K562 (cell line): ENCODE measurements around the gene PSMB11. TPM values are rescaled to one million over a fixed set of nuclear protein-coding genes. Genes with fewer than 3 reads are reported as not detected.
A peak's percentile ranks its signal among the peaks of the same experiment; 100 is the strongest.

Experiments
- ARID1B ChIP-seq: fragments of 450-650 bp; IDR thresholded peaks from 2 replicates; pipeline ENCODE4 v1.6.1; 2016; ENCODE audit warnings: antibody characterized with exemption, mild to moderate bottlenecking, inconsistent platforms
- ATF1 ChIP-seq, 2 experiments: fragments of 450-650 bp in 1 of 2; IDR thresholded peaks; 2 replicates each; pipeline ENCODE4 v1.6.1; 2016; ENCODE audit warnings: missing compliant biosample characterization in 1 of 2, missing genetic modification characterization in 1 of 2
- CBFB ChIP-seq: sonication (generic); formaldehyde crosslinking; IDR thresholded peaks from 2 replicates; pipeline ENCODE4 v1.4.0; 2020; ENCODE audit warnings: mild to moderate bottlenecking, missing genetic modification reagents
- CBX3 ChIP-seq, 2 experiments: IDR thresholded peaks; 1 replicate in 1 of 2; 2 replicates in 1 of 2; pipeline ENCODE4 v1.6.1; 2012; ENCODE audit warnings: inconsistent platforms in 2 of 2, low read length in 2 of 2, borderline replicate concordance in 1 of 2, control low read depth in 1 of 2
- GATAD2B ChIP-seq: fragments of 450-650 bp; IDR thresholded peaks from 2 replicates; pipeline ENCODE4 v1.6.1; 2017; ENCODE audit warnings: mild to moderate bottlenecking, borderline replicate concordance
- HDGF ChIP-seq: fragments of 450-650 bp; IDR thresholded peaks from 2 replicates; pipeline ENCODE4 v1.6.1; 2016
- HNRNPLL ChIP-seq: fragments of 200-400 bp; formaldehyde crosslinking; IDR thresholded peaks from 2 replicates; pipeline ENCODE4 v1.6.1; 2017; ENCODE audit warnings: low read length, low read depth, mild to moderate bottlenecking; ENCODE audit not compliant: poor library complexity, severe bottlenecking
- KAT8 ChIP-seq: fragments of 450-650 bp; IDR thresholded peaks from 2 replicates; pipeline ENCODE4 v1.6.1; 2016; ENCODE audit warnings: low read depth, mild to moderate bottlenecking
- NEUROD1 ChIP-seq: fragments of 150-350 bp; IDR thresholded peaks from 2 replicates; pipeline ENCODE4 v1.6.1; 2014; ENCODE audit warnings: borderline replicate concordance, low read length, low read depth; ENCODE audit not compliant: partially characterized antibody
- PCBP1 ChIP-seq: fragments of 200-400 bp; formaldehyde crosslinking; IDR thresholded peaks from 2 replicates; pipeline ENCODE4 v1.6.1; 2018; ENCODE audit warnings: mild to moderate bottlenecking, low read depth, low read length; ENCODE audit not compliant: poor library complexity, severe bottlenecking
- PTRF ChIP-seq: fragments of 450-650 bp; IDR thresholded peaks from 2 replicates; pipeline ENCODE4 v1.6.1; 2016; ENCODE audit warnings: mild to moderate bottlenecking, missing genetic modification characterization, missing compliant biosample characterization
- RB1 ChIP-seq: fragments of 450-650 bp; IDR thresholded peaks from 2 replicates; pipeline ENCODE4 v1.6.1; 2017; ENCODE audit warnings: low read depth, mild to moderate bottlenecking
- RBFOX2 ChIP-seq: fragments of 200-400 bp; formaldehyde crosslinking; IDR thresholded peaks from 2 replicates; pipeline ENCODE4 v1.6.1; 2017; ENCODE audit warnings: low read depth, mild to moderate bottlenecking, low read length, moderate library complexity
- RBM15 ChIP-seq: fragments of 200-400 bp; formaldehyde crosslinking; IDR thresholded peaks from 2 replicates; pipeline ENCODE4 v1.6.1; 2018; ENCODE audit warnings: mild to moderate bottlenecking, low read length, moderate library complexity; ENCODE audit not compliant: insufficient read depth
- SUPT5H ChIP-seq: fragments of 450-650 bp; IDR thresholded peaks from 2 replicates; pipeline ENCODE4 v1.6.1; 2016
- TGIF2 ChIP-seq: sonication (generic); formaldehyde crosslinking; IDR thresholded peaks from 2 replicates; pipeline ENCODE4 v1.8.1; 2022; ENCODE audit warnings: mild to moderate bottlenecking, missing genetic modification reagents, moderate library complexity
- ZFX ChIP-seq: sonication (generic); formaldehyde crosslinking; IDR thresholded peaks from 2 replicates; pipeline ENCODE4 v1.8.0; 2022; ENCODE audit warnings: mild to moderate bottlenecking, missing genetic modification reagents, moderate library complexity
- ZNF224 ChIP-seq: sonication (generic); formaldehyde crosslinking; IDR thresholded peaks from 2 replicates; pipeline ENCODE4 v1.8.0; 2022; ENCODE audit warnings: mild to moderate bottlenecking, missing genetic modification reagents
- polyA plus RNA-seq, 8 experiments: library from polyadenylated mRNA; depleted of rRNA in 4 of 8; stranded (reverse) in 5 of 8; unstranded in 3 of 8; fragments of >200 nt; fragmentation: Nextera tagmentation in 2 of 8; fragmentation: Illumina TruSeq in 1 of 8; extraction: Ambion mirVana in 2 of 8; extraction: Trizol in 1 of 8; gene quantifications; 2 replicates each; pipeline versions ENCODE4 v1.2.1 to v1.2.3, GENCODE V29; 2011 to 2014; ENCODE audit warnings: inconsistent platforms in 1 of 8, missing spikeins in 1 of 8
- total RNA-seq, 7 experiments: library from RNA; depleted of rRNA in 6 of 7; stranded (reverse); fragments of >200 nt in 6 of 7; fragmentation: Illumina TruSeq in 2 of 7; extraction: Trizol in 2 of 7; gene quantifications; 2 replicates each; pipeline versions ENCODE4 v1.2.1 to v1.2.3, GENCODE V29; 2011 to 2021; ENCODE audit warnings: low replicate concordance in 1 of 7
- TF ChIP-seq, protein P1 (sequence below): sonication (generic); formaldehyde crosslinking; IDR thresholded peaks from 2 replicates; pipeline ENCODE4 v1.9.0; 2022; ENCODE audit warnings: mild to moderate bottlenecking, missing genetic modification reagents
- TF ChIP-seq, protein P2 (sequence below): sonication (generic); formaldehyde crosslinking; IDR thresholded peaks from 2 replicates; pipeline ENCODE4 v1.8.0; 2023; ENCODE audit warnings: mild to moderate bottlenecking, missing genetic modification reagents
- TF ChIP-seq, protein P3 (sequence below): fragments of 250-450 bp; sonication (Bioruptor Pico); IDR thresholded peaks from 2 replicates; pipeline ENCODE4 v1.4.0; 2020; ENCODE audit warnings: mild to moderate bottlenecking
- TF ChIP-seq, protein P4 (sequence below), 2 experiments: fragments of 450-650 bp in 1 of 2; sonication (generic) in 1 of 2; formaldehyde crosslinking; conservative IDR thresholded peaks; 2 replicates each; pipeline versions ENCODE4 v1.4.0 to v1.8.1; 2020 to 2022; ENCODE audit warnings: mild to moderate bottlenecking in 1 of 2, missing genetic modification reagents in 1 of 2

Gene PSMB11
- total and polyA plus RNA-seq, 9 of the 15 experiments (the other 6 are each of a cell fraction or from before 2014, with no cell fraction given): not detected

DNA sequence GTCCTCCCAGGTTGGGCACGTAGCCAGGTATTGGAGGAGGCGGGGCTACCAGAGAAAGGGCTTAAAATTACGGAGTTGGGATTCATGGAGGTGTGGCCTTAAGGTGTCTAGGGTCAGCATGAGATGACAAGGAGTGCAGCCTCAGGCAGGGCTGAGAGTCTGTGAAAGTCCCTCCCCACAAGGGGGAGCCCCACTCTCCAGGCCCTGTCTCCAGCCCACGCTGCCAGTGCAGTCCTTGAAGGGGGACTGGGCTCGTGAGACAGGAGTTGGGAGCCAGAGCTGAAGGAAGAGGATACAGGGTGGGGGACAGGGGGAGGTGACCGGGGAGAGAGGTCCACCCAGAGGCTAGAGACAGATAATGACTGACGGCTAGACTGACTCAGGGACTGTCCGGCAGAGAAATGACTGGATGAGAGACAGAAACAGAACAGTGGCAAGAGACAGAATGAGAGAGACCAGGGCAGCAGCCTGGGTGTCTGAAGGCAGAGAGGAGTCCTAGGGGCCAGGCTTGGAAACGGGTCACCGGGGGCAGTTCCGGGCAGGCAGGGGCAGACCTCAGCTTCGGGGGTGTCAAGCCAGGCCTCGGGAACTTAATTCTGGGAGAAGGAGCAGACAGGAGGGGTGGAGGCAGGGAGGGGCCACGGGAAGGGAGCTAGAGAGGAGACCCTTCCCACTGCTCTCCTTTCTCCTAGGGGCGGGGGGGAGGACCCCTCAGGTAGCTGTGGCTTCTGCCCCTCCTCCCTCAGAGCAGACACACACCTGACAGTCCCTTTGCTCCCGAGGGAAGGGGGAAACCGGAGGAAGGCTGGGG, 14.3 kb downstream of the PSMB11 start (continued):
- TF ChIP-seq, protein P1, sequence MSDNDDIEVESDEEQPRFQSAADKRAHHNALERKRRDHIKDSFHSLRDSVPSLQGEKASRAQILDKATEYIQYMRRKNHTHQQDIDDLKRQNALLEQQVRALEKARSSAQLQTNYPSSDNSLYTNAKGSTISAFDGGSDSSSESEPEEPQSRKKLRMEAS (CRISPR knock-in tag): no peak; the same call in 1 of the 2 replicates
- TF ChIP-seq HDGF (0 out of 2 replicates have a peak, but pooled peaks have one; percentile 22), TGIF2 (CRISPR knock-in tag) (no peak), PCBP1 (no peak), ATF1 (CRISPR knock-in tag; IDR thresholded peaks at IDR 0.05) (no peak), ATF1 (tag; IDR thresholded peaks at IDR 0.05) (peak; percentile 41; the same call in 1 of the 2 replicates), RBFOX2 (peak; percentile 40; the same call in 1 of the 2 replicates), PTRF (tag) (no peak), HNRNPLL (peak; percentile 24), SUPT5H (peak; percentile 41; the same call in 1 of the 2 replicates), CBX3 (IDR thresholded peaks at IDR 0.05; ENCODE audit: borderline replicate concordance in 1 of 2, low read length in 2 of 2) (peak in 1 of 2 experiments; percentile 25; a peak in 1 of 3 replicates), NEUROD1 (peak; percentile 36), ZFX (CRISPR knock-in tag) (peak; percentile 55), ZNF224 (no peak), RB1 (0 out of 2 replicates have a peak, but pooled peaks have one; percentile 24), RBM15 (no peak), CBFB (CRISPR knock-in tag) (no peak), KAT8 (no peak), ARID1B (peak; percentile 41), GATAD2B (no peak)
- TF ChIP-seq, protein P2, sequence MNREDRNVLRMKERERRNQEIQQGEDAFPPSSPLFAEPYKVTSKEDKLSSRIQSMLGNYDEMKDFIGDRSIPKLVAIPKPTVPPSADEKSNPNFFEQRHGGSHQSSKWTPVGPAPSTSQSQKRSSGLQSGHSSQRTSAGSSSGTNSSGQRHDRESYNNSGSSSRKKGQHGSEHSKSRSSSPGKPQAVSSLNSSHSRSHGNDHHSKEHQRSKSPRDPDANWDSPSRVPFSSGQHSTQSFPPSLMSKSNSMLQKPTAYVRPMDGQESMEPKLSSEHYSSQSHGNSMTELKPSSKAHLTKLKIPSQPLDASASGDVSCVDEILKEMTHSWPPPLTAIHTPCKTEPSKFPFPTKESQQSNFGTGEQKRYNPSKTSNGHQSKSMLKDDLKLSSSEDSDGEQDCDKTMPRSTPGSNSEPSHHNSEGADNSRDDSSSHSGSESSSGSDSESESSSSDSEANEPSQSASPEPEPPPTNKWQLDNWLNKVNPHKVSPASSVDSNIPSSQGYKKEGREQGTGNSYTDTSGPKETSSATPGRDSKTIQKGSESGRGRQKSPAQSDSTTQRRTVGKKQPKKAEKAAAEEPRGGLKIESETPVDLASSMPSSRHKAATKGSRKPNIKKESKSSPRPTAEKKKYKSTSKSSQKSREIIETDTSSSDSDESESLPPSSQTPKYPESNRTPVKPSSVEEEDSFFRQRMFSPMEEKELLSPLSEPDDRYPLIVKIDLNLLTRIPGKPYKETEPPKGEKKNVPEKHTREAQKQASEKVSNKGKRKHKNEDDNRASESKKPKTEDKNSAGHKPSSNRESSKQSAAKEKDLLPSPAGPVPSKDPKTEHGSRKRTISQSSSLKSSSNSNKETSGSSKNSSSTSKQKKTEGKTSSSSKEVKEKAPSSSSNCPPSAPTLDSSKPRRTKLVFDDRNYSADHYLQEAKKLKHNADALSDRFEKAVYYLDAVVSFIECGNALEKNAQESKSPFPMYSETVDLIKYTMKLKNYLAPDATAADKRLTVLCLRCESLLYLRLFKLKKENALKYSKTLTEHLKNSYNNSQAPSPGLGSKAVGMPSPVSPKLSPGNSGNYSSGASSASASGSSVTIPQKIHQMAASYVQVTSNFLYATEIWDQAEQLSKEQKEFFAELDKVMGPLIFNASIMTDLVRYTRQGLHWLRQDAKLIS (CRISPR knock-in tag): no peak
- TF ChIP-seq, protein P3, sequence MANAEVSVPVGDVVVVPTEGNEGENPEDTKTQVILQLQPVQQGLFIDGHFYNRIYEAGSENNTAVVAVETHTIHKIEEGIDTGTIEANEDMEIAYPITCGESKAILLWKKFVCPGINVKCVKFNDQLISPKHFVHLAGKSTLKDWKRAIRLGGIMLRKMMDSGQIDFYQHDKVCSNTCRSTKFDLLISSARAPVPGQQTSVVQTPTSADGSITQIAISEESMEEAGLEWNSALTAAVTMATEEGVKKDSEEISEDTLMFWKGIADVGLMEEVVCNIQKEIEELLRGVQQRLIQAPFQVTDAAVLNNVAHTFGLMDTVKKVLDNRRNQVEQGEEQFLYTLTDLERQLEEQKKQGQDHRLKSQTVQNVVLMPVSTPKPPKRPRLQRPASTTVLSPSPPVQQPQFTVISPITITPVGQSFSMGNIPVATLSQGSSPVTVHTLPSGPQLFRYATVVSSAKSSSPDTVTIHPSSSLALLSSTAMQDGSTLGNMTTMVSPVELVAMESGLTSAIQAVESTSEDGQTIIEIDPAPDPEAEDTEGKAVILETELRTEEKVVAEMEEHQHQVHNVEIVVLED (CRISPR knock-in tag): no peak
- TF ChIP-seq, protein P4, sequence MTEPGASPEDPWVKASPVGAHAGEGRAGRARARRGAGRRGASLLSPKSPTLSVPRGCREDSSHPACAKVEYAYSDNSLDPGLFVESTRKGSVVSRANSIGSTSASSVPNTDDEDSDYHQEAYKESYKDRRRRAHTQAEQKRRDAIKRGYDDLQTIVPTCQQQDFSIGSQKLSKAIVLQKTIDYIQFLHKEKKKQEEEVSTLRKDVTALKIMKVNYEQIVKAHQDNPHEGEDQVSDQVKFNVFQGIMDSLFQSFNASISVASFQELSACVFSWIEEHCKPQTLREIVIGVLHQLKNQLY (CRISPR knock-in tag; conservative IDR thresholded peaks at IDR 0.05): no peak
